NB4 (cell line): Measurements from ENCODE around the gene CD209.

Experiments
- CTCF ChIP-seq: IDR thresholded peaks from one replicate; pipeline ENCODE4 v1.5.1; 2012; ENCODE audit warnings: low read depth, low read length
- MAX ChIP-seq: IDR thresholded peaks from 2 replicates; pipeline ENCODE4 v1.6.1; 2011; ENCODE audit warnings: low read depth, low read length
- POLR2A ChIP-seq: IDR thresholded peaks from 2 replicates; pipeline ENCODE4 v1.6.1; 2011; ENCODE audit warnings: mild to moderate bottlenecking; ENCODE audit not compliant: insufficient read length; ENCODE audit errors: extremely low read depth

GRCh38 chr19:7742575-7742974 is 4.8 kb downstream of the CD209 start:
- TF ChIP-seq MAX (no peak), CTCF (no peak), POLR2A (no peak)
